Measurements from ENCODE around the gene HDC. TPM values are rescaled to one million over a fixed set of nuclear protein-coding genes. Genes with fewer than 3 reads are reported as not detected.

The HDC gene
- total and polyA plus RNA-seq, 2 experiments from 2014 or later, result not detected

DNA sequence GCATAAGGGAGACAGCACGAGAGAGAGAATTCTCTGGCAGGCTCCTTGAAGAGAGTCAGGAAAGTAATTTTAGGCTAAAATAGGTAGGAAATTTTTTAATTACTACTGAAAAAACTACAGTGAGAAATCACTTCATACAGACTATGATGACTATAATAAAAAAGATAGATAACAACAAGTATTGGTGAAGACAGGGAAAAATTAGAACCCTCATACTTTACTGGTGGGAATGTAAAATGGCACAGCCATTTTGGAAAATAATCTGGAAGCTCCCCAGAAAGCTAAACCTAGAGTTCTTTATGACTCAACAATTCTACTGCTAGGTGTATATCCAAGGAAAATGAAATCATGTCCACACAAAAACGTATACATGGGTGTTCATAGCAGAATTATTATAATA is 2.1 kb upstream of the HDC start:
- no peaks in the 10 kb centered on the region for H3K4me1 ChIP-seq (ENCODE audit: insufficient read depth)
- no peaks in the 10 kb centered on the region for H3K79me2 ChIP-seq
- H4K20me1 ChIP-seq (ENCODE audit: insufficient read depth, poor library complexity, severe bottlenecking), result no peaks in the 10 kb centered on the region
- no peak overlapping the region for H3K4me3 ChIP-seq
- H3K36me3 ChIP-seq (replicated peaks; ENCODE audit: insufficient read depth, low read depth), result no peaks in the 10 kb centered on the region
- no peaks in the 10 kb centered on the region for H3K27me3 ChIP-seq
- H3K9me2 ChIP-seq (replicated peaks; ENCODE audit: insufficient read depth), result no peaks in the 10 kb centered on the region
- no peak for DNase-seq (ENCODE audit: low spot score)
- H2AFZ ChIP-seq, result no peak overlapping the region
- no peaks in the 10 kb centered on the region for H3K9me3 ChIP-seq (ENCODE audit: low read depth)
- TF ChIP-seq EZH2 (IDR thresholded peaks at IDR 0.05; ENCODE audit: borderline replicate concordance) (no peak), EZH2phosphoT487 (IDR thresholded peaks at IDR 0.05; ENCODE audit: low read depth, severe bottlenecking, unreplicated experiment) (no peak)
- TF ChIP-seq, protein P1, sequence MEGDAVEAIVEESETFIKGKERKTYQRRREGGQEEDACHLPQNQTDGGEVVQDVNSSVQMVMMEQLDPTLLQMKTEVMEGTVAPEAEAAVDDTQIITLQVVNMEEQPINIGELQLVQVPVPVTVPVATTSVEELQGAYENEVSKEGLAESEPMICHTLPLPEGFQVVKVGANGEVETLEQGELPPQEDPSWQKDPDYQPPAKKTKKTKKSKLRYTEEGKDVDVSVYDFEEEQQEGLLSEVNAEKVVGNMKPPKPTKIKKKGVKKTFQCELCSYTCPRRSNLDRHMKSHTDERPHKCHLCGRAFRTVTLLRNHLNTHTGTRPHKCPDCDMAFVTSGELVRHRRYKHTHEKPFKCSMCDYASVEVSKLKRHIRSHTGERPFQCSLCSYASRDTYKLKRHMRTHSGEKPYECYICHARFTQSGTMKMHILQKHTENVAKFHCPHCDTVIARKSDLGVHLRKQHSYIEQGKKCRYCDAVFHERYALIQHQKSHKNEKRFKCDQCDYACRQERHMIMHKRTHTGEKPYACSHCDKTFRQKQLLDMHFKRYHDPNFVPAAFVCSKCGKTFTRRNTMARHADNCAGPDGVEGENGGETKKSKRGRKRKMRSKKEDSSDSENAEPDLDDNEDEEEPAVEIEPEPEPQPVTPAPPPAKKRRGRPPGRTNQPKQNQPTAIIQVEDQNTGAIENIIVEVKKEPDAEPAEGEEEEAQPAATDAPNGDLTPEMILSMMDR (IDR thresholded peaks at IDR 0.05; ENCODE audit: poor library complexity), result no peak
- no peak overlapping the region for H3K4me2 ChIP-seq
- WGBS (ENCODE audit: low lambda C conversion rate, missing lambda C conversion rate), result 70% methylated on average over 2 of the region's 2 CpGs
- H3K27ac ChIP-seq, result no peak overlapping the region

DNA sequence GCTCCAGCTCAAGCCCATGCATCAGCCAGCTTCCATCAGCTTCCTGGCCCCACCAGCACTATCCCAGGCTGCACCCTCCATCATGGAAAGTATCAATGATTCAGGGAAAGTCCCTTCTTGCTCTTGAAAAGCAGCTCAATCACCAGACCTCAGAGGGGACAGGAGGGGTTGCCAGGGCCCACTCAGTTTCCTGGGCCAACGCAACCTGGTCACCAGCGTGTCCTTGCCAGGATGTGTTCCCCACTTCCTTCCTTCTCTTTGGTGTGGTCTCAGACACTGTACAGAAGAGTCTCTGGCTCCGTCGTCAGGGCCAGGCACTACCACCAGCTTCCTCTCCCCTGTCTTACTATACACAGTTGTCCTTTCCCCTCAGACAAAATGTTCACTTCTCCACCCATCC is 3.0 kb downstream of the HDC start:
- Histone ChIP-seq H3K27me3 (no peaks in the 10 kb centered on the region), H3K9me3 (ENCODE audit: low read depth) (no peaks in the 10 kb centered on the region), H3K4me1 (ENCODE audit: insufficient read depth) (no peaks in the 10 kb centered on the region), H3K36me3 (replicated peaks; ENCODE audit: insufficient read depth, low read depth) (no peaks in the 10 kb centered on the region), H4K20me1 (ENCODE audit: insufficient read depth, poor library complexity, severe bottlenecking) (no peaks in the 10 kb centered on the region), H3K27ac (no peak overlapping the region), H3K4me3 (no peak overlapping the region), H3K9me2 (replicated peaks; ENCODE audit: insufficient read depth) (no peaks in the 10 kb centered on the region), H2AFZ (no peak overlapping the region), H3K4me2 (no peak overlapping the region), H3K79me2 (no peaks in the 10 kb centered on the region)
- 97% methylated on average over 4 of the region's 4 CpGs for WGBS (ENCODE audit: low lambda C conversion rate, missing lambda C conversion rate)
- no peak for TF ChIP-seq EZH2phosphoT487 (IDR thresholded peaks at IDR 0.05; ENCODE audit: low read depth, severe bottlenecking, unreplicated experiment)
- TF ChIP-seq EZH2 (IDR thresholded peaks at IDR 0.05; ENCODE audit: borderline replicate concordance), result no peak
- TF ChIP-seq, protein P1 (IDR thresholded peaks at IDR 0.05; ENCODE audit: poor library complexity), result no peak
- no peak for DNase-seq (ENCODE audit: low spot score)

DNA sequence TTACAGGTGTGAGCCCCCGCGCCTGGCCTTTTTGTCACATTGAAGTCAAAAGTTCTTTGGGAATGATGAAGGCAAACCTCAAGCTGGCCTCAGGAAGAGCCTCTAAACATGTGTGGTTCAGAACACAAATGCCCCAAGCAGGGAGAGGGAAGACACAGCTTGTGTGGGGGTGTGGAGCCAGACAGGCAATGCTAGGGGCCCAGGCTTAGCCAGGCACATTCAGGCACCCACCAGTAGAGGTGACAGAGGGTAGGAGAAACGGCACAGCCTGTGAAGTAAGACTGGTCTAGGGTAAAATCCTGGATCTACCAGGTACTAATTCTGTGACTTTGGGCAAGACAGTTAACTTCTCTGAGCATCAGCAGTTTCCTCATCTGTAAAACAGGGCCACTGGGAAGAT is 3.5 kb downstream of the HDC start:
- H2AFZ ChIP-seq, result no peak overlapping the region
- no peak for DNase-seq (ENCODE audit: low spot score)
- no peaks in the 10 kb centered on the region for H3K4me1 ChIP-seq (ENCODE audit: insufficient read depth)
- WGBS (ENCODE audit: low lambda C conversion rate, missing lambda C conversion rate), result 94% methylated on average over 3 of the region's 3 CpGs
- H3K79me2 ChIP-seq, result no peaks in the 10 kb centered on the region
- H3K36me3 ChIP-seq (replicated peaks; ENCODE audit: insufficient read depth, low read depth), result no peaks in the 10 kb centered on the region
- no peaks in the 10 kb centered on the region for H3K27me3 ChIP-seq
- no peak overlapping the region for H3K4me2 ChIP-seq
- H3K27ac ChIP-seq, result no peak overlapping the region
- H3K4me3 ChIP-seq, result no peak overlapping the region
- no peaks in the 10 kb centered on the region for H3K9me2 ChIP-seq (replicated peaks; ENCODE audit: insufficient read depth)
- no peaks in the 10 kb centered on the region for H4K20me1 ChIP-seq (ENCODE audit: insufficient read depth, poor library complexity, severe bottlenecking)
- TF ChIP-seq EZH2 (IDR thresholded peaks at IDR 0.05; ENCODE audit: borderline replicate concordance) (no peak), EZH2phosphoT487 (IDR thresholded peaks at IDR 0.05; ENCODE audit: low read depth, severe bottlenecking, unreplicated experiment) (no peak)
- TF ChIP-seq, protein P1 (IDR thresholded peaks at IDR 0.05; ENCODE audit: poor library complexity), result no peak
- H3K9me3 ChIP-seq (ENCODE audit: low read depth), result no peaks in the 10 kb centered on the region

DNA sequence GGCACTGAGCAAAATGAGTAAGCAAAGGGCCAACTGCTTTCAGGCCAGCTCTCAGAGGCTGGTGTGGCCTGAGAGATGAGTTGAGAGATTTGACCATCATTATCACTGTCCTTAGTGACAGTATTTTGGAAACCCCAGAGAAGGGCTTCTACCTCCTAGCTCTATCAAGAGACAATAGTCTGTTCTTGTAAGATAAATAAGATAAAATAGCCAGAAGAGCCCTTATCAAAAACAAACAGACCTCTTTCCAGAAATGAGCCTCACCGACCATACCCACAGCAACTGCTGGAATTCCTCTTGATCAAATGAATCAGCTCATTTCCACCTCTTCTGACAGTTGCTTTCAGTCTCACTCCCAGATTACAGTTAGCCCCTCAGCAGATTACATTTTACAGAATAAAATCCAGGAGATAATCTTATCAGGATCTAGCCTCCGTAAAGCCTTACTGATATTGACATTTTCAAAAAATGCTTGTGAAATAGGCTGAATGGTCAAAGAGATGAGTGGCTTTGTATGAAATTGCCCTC is 4.5 kb downstream of the HDC start:
- no peaks in the 10 kb centered on the region for H3K9me2 ChIP-seq (replicated peaks; ENCODE audit: insufficient read depth)
- H2AFZ ChIP-seq, result no peak overlapping the region
- H3K27me3 ChIP-seq, result no peaks in the 10 kb centered on the region
- no peaks in the 10 kb centered on the region for H4K20me1 ChIP-seq (ENCODE audit: insufficient read depth, poor library complexity, severe bottlenecking)
- H3K36me3 ChIP-seq (replicated peaks; ENCODE audit: insufficient read depth, low read depth), result no peaks in the 10 kb centered on the region
- no peak overlapping the region for H3K4me2 ChIP-seq
- no peak overlapping the region for H3K27ac ChIP-seq
- no peak for DNase-seq (ENCODE audit: low spot score)
- no peaks in the 10 kb centered on the region for H3K4me1 ChIP-seq (ENCODE audit: insufficient read depth)
- no peaks in the 10 kb centered on the region for H3K9me3 ChIP-seq (ENCODE audit: low read depth)
- 39% methylated on average over 2 of the region's 2 CpGs for WGBS (ENCODE audit: low lambda C conversion rate, missing lambda C conversion rate)
- H3K4me3 ChIP-seq, result no peak overlapping the region
- TF ChIP-seq EZH2 (IDR thresholded peaks at IDR 0.05; ENCODE audit: borderline replicate concordance), result no peak
- TF ChIP-seq EZH2phosphoT487 (IDR thresholded peaks at IDR 0.05; ENCODE audit: low read depth, severe bottlenecking, unreplicated experiment), result no peak
- TF ChIP-seq, protein P1 (IDR thresholded peaks at IDR 0.05; ENCODE audit: poor library complexity), result no peak
- H3K79me2 ChIP-seq, result no peaks in the 10 kb centered on the region

All from hepatocyte (in vitro differentiated cells).